HG03432 (cell line): Measurements from ENCODE around the gene OR6M1.

Source experiments
- ATAC-seq: cut with Tn5 transposase; IDR thresholded peaks from one replicate; pipeline ENCODE4 v1.9.1; 2021; ENCODE audit warnings: mild to moderate bottlenecking, moderate library complexity; ENCODE audit not compliant: unreplicated experiment

The OR6M1 gene

GRCh38 chr11:123775715-123776549, 30.2 kb downstream of the OR6M1 start:
- no peak for ATAC-seq

DNA sequence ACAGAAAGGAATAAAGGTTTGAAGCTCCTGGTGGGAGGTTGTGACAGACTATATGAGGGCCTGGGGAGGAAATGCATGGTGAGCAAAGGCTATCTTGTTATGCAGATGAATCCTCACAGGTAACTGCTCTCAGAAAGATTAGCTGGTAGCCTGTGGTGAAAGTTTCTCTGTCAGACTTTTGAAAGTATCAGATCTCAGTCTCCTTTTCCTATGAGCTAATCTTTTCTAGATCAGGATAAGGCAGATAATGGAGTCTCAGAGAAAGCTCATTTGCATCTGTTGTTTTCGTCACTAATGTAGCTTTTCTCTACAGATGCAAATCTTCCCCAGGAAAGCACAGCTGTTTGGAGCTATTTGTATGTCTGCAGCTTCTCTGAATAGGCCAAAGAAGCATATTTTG, 30.9 kb downstream of the OR6M1 start:
- ATAC-seq, result no peak

- ATAC-seq, result no peak
Measured at GRCh38 chr11:123773959-123774358, 32.2 kb downstream of the OR6M1 start.

DNA sequence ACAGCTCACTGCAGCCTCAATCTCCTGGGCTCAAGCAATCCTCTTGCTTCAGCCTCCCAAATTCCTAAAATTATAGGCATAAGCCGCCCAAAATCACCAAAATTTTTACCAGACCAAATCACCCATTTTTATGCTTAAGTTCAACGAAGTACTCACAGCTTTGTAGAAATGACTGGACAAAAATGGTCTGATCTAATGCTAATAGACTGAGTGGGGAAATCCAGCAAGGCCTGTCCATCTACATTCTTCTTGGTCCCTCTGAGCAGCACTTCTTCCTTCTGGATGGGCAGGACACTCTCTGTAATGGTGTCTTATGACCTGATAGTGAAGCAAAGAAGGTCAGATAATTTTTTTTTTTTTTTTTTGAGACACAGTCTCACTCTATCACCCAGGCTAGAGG, 33.1 kb downstream of the OR6M1 start:
- ATAC-seq, result no peak

- no peak for ATAC-seq
Measured at GRCh38 chr11:123771664-123772063, 34.5 kb downstream of the OR6M1 start.

- ATAC-seq, result no peak
Measured at GRCh38 chr11:123770712-123771111, 35.4 kb downstream of the OR6M1 start.

DNA sequence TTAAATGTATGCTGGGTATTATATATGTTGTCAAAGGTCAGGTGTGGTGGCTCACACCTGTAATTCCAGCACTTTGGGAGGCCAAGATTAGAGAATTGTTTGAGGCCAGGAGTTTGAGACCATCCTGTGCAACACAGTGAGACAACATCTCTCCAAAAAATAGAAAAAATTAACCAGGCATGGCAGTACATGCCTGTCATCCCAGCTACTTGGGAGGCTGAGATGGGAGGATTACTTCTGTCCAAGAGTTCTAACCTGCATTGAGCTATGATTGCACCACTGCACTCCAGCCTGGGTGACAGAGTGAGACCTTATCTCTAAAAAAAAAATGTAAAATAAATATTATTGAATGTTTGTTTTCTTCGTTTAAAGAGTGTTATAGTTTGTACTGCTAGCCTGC, 40.5 kb downstream of the OR6M1 start:
- ATAC-seq, result no peak

GRCh38 chr11:123762422-123762821, 43.7 kb downstream of the OR6M1 start:
- ATAC-seq, result no peak

DNA sequence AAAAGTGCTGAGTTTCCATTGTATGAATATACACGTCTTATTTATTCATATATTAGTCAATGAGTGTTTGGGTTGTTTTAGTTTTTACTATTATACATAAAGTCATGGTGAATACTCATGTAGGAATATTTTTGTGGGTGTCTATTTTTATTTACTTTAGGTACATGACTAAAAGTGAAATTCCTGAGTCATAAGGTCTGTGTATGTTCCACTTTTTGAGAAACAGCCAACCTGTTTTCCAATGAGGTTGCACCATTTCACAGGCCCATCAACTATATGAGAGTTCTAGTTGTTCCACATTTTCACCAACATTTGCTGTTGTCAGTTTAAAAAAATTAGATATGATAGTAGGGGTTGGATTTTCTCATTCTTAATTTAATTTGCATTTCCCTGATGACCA, 45.3 kb downstream of the OR6M1 start:
- ATAC-seq, result peak; percentile 92

- no peak for ATAC-seq
Measured at GRCh38 chr11:123757976-123758375, 48.2 kb downstream of the OR6M1 start.

- ATAC-seq, result no peak
Measured at GRCh38 chr11:123755813-123756212, 50.3 kb downstream of the OR6M1 start.
